ENCODE measurements around the gene SPN. TPM values are rescaled to one million over a fixed set of nuclear protein-coding genes. Genes with fewer than 3 reads are reported as not detected.
"Not testable (repeated sequence)": the region's sequence is repeated elsewhere in the genome, so short reads cannot be mapped to it uniquely, and the experiment has no call there.

Gene SPN
- polyA plus RNA-seq (ENCODE audit: insufficient read length in 3 of 3): 1 to 10 TPM; 1.9 to 2.8 (median 2.5) TPM
- long read RNA-seq, donor 1, partial matches to known transcripts: 0 of 3 reads
- long read RNA-seq, donor 1, other reads (novel, unspliced or antisense): 0 of 3 reads
- long read RNA-seq, donor 2, partial matches to known transcripts: 0 of 1 reads
- long read RNA-seq, donor 2, other reads (novel, unspliced or antisense): 0 of 1 reads
- long read RNA-seq, donor 3, partial matches to known transcripts: 0 of 4 reads
- long read RNA-seq, donor 3, other reads (novel, unspliced or antisense): 0 of 4 reads
- long read RNA-seq, donor 4: 0 reads
- long read RNA-seq, donor 5: 0 reads
- long read RNA-seq, donor 6, partial matches to known transcripts: 0 of 3 reads
- long read RNA-seq, donor 6, other reads (novel, unspliced or antisense): 0 of 3 reads
- long read RNA-seq, donor 7, partial matches to known transcripts: 0 of 2 reads
- long read RNA-seq, donor 7, other reads (novel, unspliced or antisense): 0 of 2 reads
- long read RNA-seq, donor 8: 0 reads
- long read RNA-seq, donor 9, partial matches to known transcripts: 0 of 1 reads
- long read RNA-seq, donor 9, other reads (novel, unspliced or antisense): 0 of 1 reads
- long read RNA-seq, donor 10, transcript SPN-204 (1 exons, 2,077 nt): major isoform, 7 of 8 reads
- long read RNA-seq, donor 10, partial matches to known transcripts: 0 of 8 reads
- long read RNA-seq, donor 10, other reads (novel, unspliced or antisense): 0 of 8 reads
- long read RNA-seq, donor 11: 0 reads
- long read RNA-seq, donor 12, partial matches to known transcripts: 0 of 2 reads
- long read RNA-seq, donor 12, other reads (novel, unspliced or antisense): 0 of 2 reads
- long read RNA-seq, donor 13: 0 reads
- long read RNA-seq, donor 14, partial matches to known transcripts: 0 of 2 reads
- long read RNA-seq, donor 14, other reads (novel, unspliced or antisense): 0 of 2 reads
- long read RNA-seq, donor 15: 0 reads
- long read RNA-seq, donor 16, transcript SPN-204 (1 exons, 2,077 nt): major isoform, 6 of 8 reads
- long read RNA-seq, donor 16, partial matches to known transcripts: 0 of 8 reads
- long read RNA-seq, donor 16, other reads (novel, unspliced or antisense): 0 of 8 reads

DNA sequence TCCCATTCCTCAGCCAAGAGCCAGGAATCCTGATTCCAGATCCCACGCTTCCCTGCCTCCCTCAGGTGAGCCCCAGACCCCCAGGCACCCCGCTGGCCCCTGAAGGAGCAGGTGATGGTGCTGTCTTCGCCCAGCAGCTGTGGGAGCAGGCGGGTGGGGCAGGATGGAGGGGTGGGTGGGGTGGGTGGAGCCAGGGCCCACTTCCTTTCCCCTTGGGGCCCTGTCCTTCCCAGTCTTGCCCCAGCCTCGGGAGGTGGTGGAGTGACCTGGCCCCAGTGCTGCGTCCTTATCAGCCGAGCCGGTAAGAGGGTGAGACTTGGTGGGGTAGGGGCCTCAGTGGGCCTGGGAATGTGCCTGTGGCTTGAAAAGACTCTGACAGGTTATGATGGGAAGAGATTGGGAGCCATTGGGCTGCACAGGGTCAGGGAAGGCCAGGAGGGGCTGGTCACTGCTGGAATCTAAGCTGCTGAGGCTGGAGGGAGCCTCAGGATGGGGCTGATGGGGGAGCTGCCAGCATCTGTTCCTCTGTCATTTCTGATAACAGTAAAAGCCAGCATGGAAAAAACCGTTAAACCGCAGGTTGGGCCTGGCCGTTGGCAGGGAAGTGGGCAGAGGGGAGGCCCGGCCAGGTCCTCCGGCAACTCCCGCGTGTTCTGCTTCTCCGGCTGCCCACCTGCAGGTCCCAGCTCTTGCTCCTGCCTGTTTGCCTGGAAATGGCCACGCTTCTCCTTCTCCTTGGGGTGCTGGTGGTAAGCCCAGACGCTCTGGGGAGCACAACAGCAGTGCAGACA lies at the start of gene SPN:
TSS of gene SPN (plus strand) at position 232 of the 791 bp plus-strand sequence. CDS start at position 714, 482 bp downstream.
- no peak for DNase-seq (ENCODE audit: extremely low read depth in 1 of 11, low read depth in 9 of 11, low spot score in 4 of 11)

- DNase-seq (ENCODE audit: extremely low read depth in 1 of 11, low read depth in 9 of 11, low spot score in 4 of 11): peak in 5 of 11 donors; percentile 61 to 75 (median 74)
Measured at GRCh38 chr16:29613307-29614057, 49.6 kb upstream of the SPN start.

DNA sequence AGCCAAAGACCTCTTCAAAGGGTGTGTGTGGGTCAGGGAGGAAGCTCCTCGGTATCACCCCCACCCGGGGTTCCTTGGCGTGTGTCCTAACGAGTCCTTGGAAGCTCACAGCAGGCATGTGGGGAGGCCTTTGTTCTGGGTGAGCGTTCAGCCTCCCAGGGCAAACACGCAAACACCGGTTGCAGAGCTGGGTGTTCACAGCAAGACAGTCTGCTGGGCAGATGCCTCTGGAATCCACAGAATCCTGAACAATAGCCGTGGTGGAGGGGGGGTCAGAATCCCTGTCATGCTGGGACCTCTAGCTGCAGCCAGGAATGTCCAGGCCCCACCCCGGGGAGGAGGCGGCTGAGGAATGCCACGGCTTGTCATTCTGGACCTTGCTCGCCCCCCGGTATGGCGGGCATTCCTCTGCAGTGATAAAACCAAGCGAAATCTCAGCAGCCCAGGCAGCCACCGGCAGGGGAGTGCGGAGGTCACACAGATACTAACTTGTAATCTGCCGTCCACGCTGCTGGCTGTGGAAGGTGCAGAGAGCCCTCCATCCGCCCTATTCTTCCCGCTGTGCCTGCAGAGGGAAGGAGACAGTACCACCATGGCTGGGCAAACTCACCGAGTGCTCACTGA lies 48.2 kb upstream of the SPN start:
- DNase-seq (ENCODE audit: extremely low read depth in 1 of 11, low read depth in 9 of 11, low spot score in 4 of 11): not testable (repeated sequence)

DNA sequence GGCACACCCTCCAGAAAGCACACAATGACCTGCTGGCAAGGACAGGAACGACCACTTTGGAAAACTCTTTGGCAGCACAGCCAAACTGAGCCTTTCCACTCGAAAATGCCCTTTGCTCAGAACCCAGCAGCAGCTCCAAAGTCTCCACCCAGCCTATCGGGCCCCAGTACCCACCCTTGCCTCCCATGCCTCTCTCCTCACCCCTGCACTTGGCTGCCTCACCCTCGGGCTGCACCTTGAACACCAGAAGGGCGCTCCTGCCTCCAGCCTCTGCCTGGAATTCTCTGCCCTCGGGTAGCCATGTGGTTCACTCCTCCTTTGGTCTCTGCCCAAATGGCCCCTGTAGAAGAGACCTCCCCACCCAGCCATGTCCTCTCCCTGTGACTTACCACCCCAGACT lies 46.9 kb upstream of the SPN start:
- DNase-seq (ENCODE audit: extremely low read depth in 1 of 11, low read depth in 9 of 11, low spot score in 4 of 11): not testable (repeated sequence)

DNA sequence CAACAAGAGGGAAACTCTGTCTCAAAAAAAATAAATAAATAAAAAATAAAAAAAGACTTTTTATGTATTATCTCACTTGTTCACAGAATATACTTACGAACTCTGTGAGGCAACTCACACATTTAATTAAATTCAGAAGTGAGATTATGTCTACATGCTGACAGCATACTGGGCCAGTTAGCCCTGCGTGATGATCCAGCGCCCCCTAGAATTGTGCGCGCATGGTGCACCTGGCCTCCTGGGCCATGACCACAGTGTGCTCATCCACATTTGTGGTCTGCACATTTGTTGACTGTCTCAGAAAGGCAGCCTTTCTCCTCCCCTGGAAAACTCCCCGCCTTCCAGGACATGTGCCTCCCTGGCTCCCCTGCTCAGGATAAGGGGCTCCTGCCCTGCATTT lies 42.5 kb upstream of the SPN start:
- DNase-seq (ENCODE audit: extremely low read depth in 1 of 11, low read depth in 9 of 11, low spot score in 4 of 11): not testable (repeated sequence)

DNA sequence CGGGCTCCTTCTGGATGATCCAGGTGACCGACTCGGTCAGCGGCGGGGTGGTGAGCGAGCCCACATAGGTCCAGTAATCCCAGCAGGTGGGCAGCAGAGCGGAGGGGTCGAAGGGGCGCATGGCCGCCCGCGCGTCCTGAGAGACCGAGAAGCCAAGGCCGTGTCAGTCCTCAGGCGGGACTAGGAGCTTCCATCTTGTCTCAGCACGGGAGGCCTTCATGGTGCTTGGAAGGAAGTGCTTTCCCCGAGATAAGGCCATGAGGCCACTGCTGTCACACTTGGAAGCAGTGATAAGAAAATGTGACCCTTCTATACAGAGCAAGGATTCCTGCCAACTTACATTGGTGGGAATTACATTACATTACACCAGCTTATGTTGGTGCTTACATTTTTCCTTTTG lies 40.3 kb upstream of the SPN start:
- DNase-seq (ENCODE audit: extremely low read depth in 1 of 11, low read depth in 9 of 11, low spot score in 4 of 11): not testable (repeated sequence)

DNA sequence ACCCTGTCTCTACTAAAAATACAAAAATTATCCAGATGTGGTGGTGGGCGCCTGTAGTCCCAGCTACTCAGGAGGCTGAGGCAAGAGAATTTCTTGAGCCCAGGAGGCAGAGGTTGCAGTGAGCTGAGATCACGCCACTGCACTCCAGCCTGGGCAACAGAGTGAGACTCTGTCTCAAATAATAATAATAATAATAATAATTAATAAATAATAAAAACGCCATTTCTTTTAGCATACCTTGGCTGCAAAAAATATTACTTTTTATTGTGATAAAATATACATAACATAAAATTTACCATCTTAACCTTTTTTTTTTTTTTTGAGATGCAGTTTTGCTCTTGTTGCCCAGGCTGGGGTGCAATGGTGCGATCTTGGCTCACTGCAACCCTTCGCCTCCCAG lies 39.8 kb upstream of the SPN start:
- not testable (repeated sequence) for DNase-seq (ENCODE audit: extremely low read depth in 1 of 11, low read depth in 9 of 11, low spot score in 4 of 11)

DNA sequence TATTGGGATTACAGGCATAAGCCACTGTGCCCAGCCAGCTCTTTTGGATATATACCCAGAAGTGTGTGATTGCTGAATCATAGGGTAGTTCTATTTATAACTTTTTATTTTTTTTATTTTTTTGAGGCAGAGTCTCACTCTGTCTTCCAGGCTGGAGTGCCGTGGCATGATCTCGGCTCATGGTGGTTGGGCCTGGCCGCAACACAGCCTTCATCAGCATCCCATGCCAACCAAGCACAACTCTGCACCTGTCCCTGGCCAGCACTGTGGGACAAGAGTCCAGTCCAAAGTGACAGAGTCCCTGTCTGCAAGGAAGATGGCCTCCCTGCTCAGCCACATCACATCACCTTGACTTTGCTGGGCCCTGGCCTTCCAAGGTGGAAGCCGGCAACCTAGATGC lies 37.9 kb upstream of the SPN start:
- DNase-seq (ENCODE audit: extremely low read depth in 1 of 11, low read depth in 9 of 11, low spot score in 4 of 11): not testable (repeated sequence)

- DNase-seq (ENCODE audit: extremely low read depth in 1 of 11, low read depth in 9 of 11, low spot score in 4 of 11): not testable (repeated sequence)
Measured at GRCh38 chr16:29626778-29627331, 36.2 kb upstream of the SPN start.

DNA sequence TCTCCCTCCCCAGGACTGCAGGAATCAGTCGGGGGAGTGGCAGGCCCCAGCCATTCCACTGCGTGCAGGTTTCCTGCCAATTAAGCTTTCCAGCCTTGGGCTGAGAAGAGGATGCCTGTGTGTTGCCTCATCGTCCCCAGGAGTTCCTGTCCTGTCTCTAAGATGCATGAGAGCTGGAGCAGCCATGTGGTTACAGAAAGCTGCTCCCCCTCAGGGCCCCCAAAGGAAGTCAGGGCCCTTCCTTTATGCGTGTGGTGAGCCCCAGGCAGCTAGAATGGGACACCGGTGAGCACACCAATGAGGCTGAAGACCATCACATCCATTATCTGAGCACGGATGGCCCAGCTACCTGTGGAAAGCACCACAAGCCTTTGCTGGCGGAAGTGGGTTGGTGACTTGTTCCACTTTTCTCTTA lies 35.4 kb upstream of the SPN start:
- DNase-seq (ENCODE audit: extremely low read depth in 1 of 11, low read depth in 9 of 11, low spot score in 4 of 11): not testable (repeated sequence)

GRCh38 chr16:29628707-29629106 lies 34.3 kb upstream of the SPN start:
- not testable (repeated sequence) for DNase-seq (ENCODE audit: extremely low read depth in 1 of 11, low read depth in 9 of 11, low spot score in 4 of 11)

DNA sequence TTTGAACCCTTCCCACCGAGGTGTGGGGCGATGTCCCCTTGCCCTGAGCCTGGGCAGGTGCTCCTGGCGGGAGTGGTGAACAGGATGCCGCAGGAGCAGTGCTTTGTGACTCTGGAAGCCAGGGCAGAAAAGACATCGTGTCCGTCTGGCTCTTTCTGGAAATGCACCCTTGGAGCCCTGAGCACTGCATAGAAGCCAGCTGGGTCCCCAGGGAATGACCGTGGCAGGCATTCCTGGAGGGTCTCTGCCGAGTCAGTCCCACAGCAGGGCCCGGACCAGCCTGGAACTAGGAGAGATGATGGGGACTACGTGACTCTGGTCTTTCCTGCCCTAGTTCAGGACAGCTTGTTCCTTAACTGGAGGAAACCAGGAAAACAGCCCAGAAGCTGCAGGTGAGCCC lies 33.7 kb upstream of the SPN start:
- DNase-seq (ENCODE audit: extremely low read depth in 1 of 11, low read depth in 9 of 11, low spot score in 4 of 11): not testable (repeated sequence)

DNA sequence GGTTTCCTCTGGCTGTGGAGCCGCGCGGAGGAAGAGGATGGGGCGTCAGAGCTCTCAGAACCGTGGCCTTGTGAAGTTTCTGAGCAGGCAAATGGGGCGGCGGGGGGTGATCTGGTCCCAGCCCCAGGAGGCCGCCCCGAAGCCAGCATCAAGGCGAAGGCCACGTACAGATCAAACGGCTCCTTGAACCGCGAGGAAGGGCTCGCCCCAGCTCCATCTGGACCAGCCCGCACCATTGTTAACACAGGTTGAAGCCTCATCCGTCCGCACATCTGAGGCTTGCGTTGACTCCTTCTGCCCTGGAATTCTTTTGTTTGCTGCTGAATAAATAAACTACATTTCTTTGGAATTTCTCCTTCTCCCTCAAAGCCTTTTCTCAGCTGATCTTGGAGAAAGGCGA lies 31.4 kb upstream of the SPN start:
- not testable (repeated sequence) for DNase-seq (ENCODE audit: extremely low read depth in 1 of 11, low read depth in 9 of 11, low spot score in 4 of 11)

DNA sequence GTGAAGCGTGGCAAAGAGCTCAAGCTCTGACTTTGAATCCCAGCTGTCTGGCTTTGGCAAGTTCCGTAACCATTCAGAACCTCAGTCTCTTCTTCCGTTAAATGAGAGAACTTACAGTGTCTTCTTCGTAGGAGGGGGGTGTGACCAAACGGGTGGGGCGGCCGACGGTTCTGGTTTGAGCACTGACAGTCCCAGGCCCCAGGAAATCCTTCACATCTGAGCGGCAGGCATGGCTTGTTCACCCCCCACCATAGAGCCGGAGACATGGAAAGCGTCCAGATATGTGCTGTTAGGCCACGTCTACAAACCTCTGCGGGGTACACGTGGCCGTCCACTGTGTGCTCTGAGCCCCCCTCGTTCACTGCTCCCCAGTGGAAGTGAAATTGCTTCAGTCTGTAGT lies 27.1 kb upstream of the SPN start:
- not testable (repeated sequence) for DNase-seq (ENCODE audit: extremely low read depth in 1 of 11, low read depth in 9 of 11, low spot score in 4 of 11)

- DNase-seq (ENCODE audit: extremely low read depth in 1 of 11, low read depth in 9 of 11, low spot score in 4 of 11): not testable (repeated sequence)
Measured at GRCh38 chr16:29636368-29636767, 26.7 kb upstream of the SPN start.

DNA sequence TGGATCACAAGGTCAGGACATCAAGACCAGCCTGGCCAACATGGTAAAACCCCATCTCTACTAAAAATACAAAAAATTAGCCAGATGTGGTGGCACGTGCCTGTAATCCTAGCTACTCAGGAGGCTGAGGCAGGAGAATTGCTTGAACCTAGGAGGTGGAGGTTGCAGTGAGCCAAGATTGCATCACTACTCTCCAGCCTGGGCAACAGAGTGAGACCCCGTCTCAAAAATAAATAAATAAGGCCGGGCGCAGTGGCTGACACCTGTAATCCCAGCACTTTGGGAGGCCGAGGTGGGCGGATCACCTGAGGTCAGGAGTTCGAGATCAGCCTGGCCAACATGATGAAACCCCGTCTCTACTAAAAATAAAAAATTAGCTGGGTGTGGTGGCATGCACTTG lies 24.3 kb upstream of the SPN start:
- DNase-seq (ENCODE audit: extremely low read depth in 1 of 11, low read depth in 9 of 11, low spot score in 4 of 11): not testable (repeated sequence)

GRCh38 chr16:29641561-29641960 lies 21.5 kb upstream of the SPN start:
- DNase-seq (ENCODE audit: extremely low read depth in 1 of 11, low read depth in 9 of 11, low spot score in 4 of 11): no peak
